Measurements from ENCODE around the gene FRMD4A. TPM values are rescaled to one million over a fixed set of nuclear protein-coding genes. Genes with fewer than 3 reads are reported as not detected.

The FRMD4A gene
- total and polyA plus RNA-seq, 12 donors: 9.1 to 29.6 (median 14.6) TPM

DNA sequence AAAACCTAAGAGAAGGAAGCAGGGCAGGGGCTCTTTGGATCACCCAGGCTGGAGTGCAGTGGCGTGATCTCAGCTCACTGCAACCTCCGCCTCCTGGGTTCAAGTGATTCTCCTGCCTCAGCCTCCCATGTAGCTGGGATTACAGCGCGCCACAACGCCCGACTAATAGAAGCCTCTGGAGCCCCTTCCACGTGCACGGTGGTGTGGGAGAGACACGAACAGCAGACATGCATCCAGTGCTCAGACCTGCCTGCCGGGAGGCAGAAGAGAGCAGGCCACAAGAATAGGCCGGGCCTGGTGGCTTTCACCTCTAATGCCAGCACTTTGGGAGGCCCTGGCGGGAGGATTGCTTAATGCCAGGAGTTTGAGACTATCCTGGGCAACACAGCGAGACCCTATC lies 647.7 kb downstream of the FRMD4A start:
- Histone ChIP-seq H3K27ac (peak overlapping the region in 1 of 5 donors; percentile 31), H3K4me1 (replicated peaks in 1 of 2) (peaks cover 0 to 5% of the 10 kb centered on the region in 2 donors)

DNA sequence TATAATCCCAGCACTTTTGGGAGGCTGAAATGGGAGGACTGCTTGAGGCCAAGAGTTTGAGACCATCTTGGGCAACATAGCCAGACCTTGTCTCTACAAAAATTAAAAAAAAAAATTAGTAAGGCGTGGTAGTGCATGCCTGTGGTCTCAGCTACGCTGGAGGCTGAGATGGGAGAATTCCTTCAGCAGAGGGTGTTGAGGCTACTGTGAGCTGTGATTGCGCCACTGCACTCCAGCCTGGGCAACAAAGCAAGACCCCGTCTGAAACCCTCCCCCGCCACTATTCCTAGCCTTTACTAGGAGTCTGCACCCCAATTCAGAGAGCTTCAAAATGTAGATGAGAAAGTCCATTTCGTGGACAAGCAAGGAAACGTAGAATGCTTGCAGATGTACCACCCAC lies 648.8 kb downstream of the FRMD4A start:
- Histone ChIP-seq H3K27ac (no peak overlapping the region), H3K27me3 (no peaks in the 10 kb centered on the region), H3K4me3 (no peak overlapping the region), H3K36me3 (replicated peaks in 1 of 2) (peaks cover 0 to 4% of the 10 kb centered on the region in 2 donors), H3K9me3 (replicated peaks in 1 of 3) (no peaks in the 10 kb centered on the region), H3K4me1 (replicated peaks in 1 of 2) (peaks cover 0 to 5% of the 10 kb centered on the region in 2 donors)
- WGBS, 4 donors: 79 to 92% (median 83%) methylated on average over 7 of the region's 7 CpGs
- DNase-seq: no peak
- TF ChIP-seq, protein P1, sequence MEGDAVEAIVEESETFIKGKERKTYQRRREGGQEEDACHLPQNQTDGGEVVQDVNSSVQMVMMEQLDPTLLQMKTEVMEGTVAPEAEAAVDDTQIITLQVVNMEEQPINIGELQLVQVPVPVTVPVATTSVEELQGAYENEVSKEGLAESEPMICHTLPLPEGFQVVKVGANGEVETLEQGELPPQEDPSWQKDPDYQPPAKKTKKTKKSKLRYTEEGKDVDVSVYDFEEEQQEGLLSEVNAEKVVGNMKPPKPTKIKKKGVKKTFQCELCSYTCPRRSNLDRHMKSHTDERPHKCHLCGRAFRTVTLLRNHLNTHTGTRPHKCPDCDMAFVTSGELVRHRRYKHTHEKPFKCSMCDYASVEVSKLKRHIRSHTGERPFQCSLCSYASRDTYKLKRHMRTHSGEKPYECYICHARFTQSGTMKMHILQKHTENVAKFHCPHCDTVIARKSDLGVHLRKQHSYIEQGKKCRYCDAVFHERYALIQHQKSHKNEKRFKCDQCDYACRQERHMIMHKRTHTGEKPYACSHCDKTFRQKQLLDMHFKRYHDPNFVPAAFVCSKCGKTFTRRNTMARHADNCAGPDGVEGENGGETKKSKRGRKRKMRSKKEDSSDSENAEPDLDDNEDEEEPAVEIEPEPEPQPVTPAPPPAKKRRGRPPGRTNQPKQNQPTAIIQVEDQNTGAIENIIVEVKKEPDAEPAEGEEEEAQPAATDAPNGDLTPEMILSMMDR (IDR thresholded peaks at IDR 0.05): no peak
- intact Hi-C loops (cut with DNase I): no loop called here

More for the DNA sequence above, 647.7 kb downstream of the FRMD4A start:
- Histone ChIP-seq H3K36me3 (replicated peaks in 1 of 2) (peaks cover 0 to 4% of the 10 kb centered on the region in 2 donors), H3K9me3 (replicated peaks in 1 of 3) (no peaks in the 10 kb centered on the region), H3K27me3 (no peaks in the 10 kb centered on the region), H3K4me3 (no peak overlapping the region)
- intact Hi-C loops (cut with DNase I): no loop called here
- DNase-seq: no peak
- WGBS, 4 donors: 76 to 97% (median 91%) methylated on average over 10 to 13 of the region's 13 CpGs
- no peak for TF ChIP-seq POLR2A (IDR thresholded peaks at IDR 0.05)
- TF ChIP-seq, protein P1 (IDR thresholded peaks at IDR 0.05): no peak

DNA sequence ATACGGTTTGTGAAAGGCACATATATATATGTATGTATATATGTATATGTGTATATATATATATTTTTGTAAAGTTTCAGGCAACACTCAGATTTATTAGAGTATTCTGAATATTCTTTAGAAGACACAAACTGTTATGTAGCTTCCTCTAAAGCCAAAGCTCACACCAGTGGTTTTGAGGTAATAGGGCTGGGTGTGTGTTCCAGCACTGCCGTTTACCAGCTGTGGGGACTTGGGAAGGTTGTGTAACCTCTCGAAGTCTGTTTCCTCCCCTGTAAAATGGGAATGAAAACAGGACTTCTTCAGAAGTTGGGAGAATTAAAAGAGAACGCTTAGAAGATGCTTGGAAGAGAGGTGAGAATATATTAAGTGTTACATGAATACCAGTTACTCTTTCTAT lies 649.2 kb downstream of the FRMD4A start:
- Histone ChIP-seq H3K4me1 (replicated peaks in 1 of 2) (peaks cover 0 to 5% of the 10 kb centered on the region in 2 donors), H3K27me3 (no peaks in the 10 kb centered on the region), H3K9me3 (replicated peaks in 1 of 3) (no peaks in the 10 kb centered on the region), H3K27ac (no peak overlapping the region), H3K36me3 (replicated peaks in 1 of 2) (peaks cover 0 to 4% of the 10 kb centered on the region in 2 donors), H3K4me3 (no peak overlapping the region)
- DNase-seq: no peak
- intact Hi-C loops (cut with DNase I): no loop called here
- TF ChIP-seq POLR2A (IDR thresholded peaks at IDR 0.05): no peak
- TF ChIP-seq, protein P1 (IDR thresholded peaks at IDR 0.05): no peak
- WGBS, 4 donors: 59 to 71% (median 60%) methylated on average over 4 of the region's 4 CpGs

DNA sequence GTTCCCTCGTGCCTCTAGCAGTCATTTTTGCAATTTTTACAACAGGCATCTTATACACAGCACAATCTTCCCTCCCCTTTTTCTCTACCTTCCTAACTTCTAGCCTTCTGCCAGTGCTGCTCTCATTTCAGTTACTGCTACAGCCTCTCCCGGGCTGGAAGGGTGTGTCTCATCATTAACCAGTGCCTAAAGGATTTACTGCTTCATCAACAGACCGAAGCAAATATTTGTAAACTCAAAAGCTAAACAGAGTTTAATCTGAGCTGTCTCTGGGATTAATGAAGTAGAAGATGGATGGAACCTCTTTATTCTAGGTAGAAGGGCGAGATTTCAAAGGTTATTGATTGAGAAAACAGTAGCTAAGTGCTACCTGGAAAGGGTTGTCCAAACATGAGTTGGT lies 649.6 kb downstream of the FRMD4A start:
- H3K27ac ChIP-seq: no peak overlapping the region
- DNase-seq: no peak
- WGBS, 4 donors: 52 to 62% (median 58%) methylated on average over 4 of the region's 4 CpGs
- intact Hi-C loops (cut with DNase I): no loop called here
- peaks cover 0 to 4% of the 10 kb centered on the region in 2 donors for H3K36me3 ChIP-seq (replicated peaks in 1 of 2)
- TF ChIP-seq, protein P1 (IDR thresholded peaks at IDR 0.05): no peak
- no peak for TF ChIP-seq POLR2A (IDR thresholded peaks at IDR 0.05)
- H3K9me3 ChIP-seq (replicated peaks in 1 of 3): no peaks in the 10 kb centered on the region
- no peaks in the 10 kb centered on the region for H3K27me3 ChIP-seq
- H3K4me1 ChIP-seq (replicated peaks in 1 of 2): peaks cover 0 to 5% of the 10 kb centered on the region in 2 donors
- no peak overlapping the region for H3K4me3 ChIP-seq
